OCI-LY7 (cell line): ENCODE measurements around the gene POU3F2. TPM values are rescaled to one million over a fixed set of nuclear protein-coding genes. Genes with fewer than 3 reads are reported as not detected.
A peak's percentile ranks its signal among the peaks of the same experiment; 100 is the strongest.

ENCODE experiments used
- BruUV-seq: library from RNA; stranded (reverse); fragments of 400-500 nt; replicated peaks from 2 replicates; lab custom pipeline; 2021; lab: Mats Ljungman, UMichigan
- CTCF ChIA-PET: fragments of 300-600 bp; sonication (Branson Sonifier 250); formaldehyde crosslinking; loops from one replicate; lab custom pipeline; 2022; ENCODE audit warnings: antibody characterized with exemption; ENCODE audit not compliant: unreplicated experiment; lab: Charles Lee
- POLR2A ChIA-PET: fragments of 300-600 bp; sonication (Branson Sonifier 250); formaldehyde crosslinking; loops from one replicate; lab custom pipeline; 2022; ENCODE audit warnings: antibody characterized with exemption; lab: Charles Lee
- DNase-seq: peaks from one replicate; pipeline ENCODE4 v3.0.0-alpha.2; 2015; ENCODE audit warnings: low spot score
- H2AFZ ChIP-seq: fragments of 200-600 bp; sonication (generic), shearing (Covaris generic); 2 replicates; pipeline ENCODE4 v1.6.1; 2014; ENCODE audit warnings: mild to moderate bottlenecking, antibody characterized with exemption, low read length, moderate library complexity
- H3K27ac ChIP-seq: fragments of 200-600 bp; sonication (generic); 2 replicates; pipeline ENCODE4 v1.5.1; 2014; ENCODE audit warnings: mixed run types, low read depth, mild to moderate bottlenecking, moderate library complexity, low read length, inconsistent platforms; ENCODE audit not compliant: poor library complexity, severe bottlenecking
- H3K36me3 ChIP-seq: fragments of 200-600 bp; sonication (generic); 2 replicates; pipeline ENCODE4 v1.6.1; 2014; ENCODE audit warnings: mild to moderate bottlenecking, antibody characterized with exemption, low read length, moderate library complexity, mixed read lengths; ENCODE audit not compliant: insufficient read depth
- H3K4me1 ChIP-seq: fragments of 200-600 bp; sonication (generic); 2 replicates; pipeline ENCODE4 v1.5.1; 2014; ENCODE audit warnings: mild to moderate bottlenecking, low read length; ENCODE audit not compliant: insufficient read depth, poor library complexity, severe bottlenecking
- H3K4me2 ChIP-seq: fragments of 200-600 bp; sonication (generic); 2 replicates; pipeline ENCODE4 v1.6.1; 2014; ENCODE audit warnings: mild to moderate bottlenecking, low read length
- H3K4me3 ChIP-seq: fragments of 200-600 bp; sonication (generic); 2 replicates; pipeline ENCODE4 v1.5.1; 2014; ENCODE audit warnings: mild to moderate bottlenecking, low read depth, low read length; ENCODE audit not compliant: poor library complexity, severe bottlenecking
- H3K79me2 ChIP-seq: fragments of 200-600 bp; sonication (generic); 2 replicates; pipeline ENCODE4 v1.6.1; 2016; ENCODE audit warnings: low read depth, mild to moderate bottlenecking, low read length, moderate library complexity, mixed read lengths; ENCODE audit not compliant: insufficient read depth
- H3K9me2 ChIP-seq: fragments of 200-600 bp; sonication (generic); 2 replicates; pipeline ENCODE4 v1.6.1; 2016; ENCODE audit warnings: mild to moderate bottlenecking, low read length, mixed read lengths; ENCODE audit not compliant: insufficient read depth
- H3K9me3 ChIP-seq: fragments of 200-600 bp; sonication (generic); 2 replicates; pipeline ENCODE4 v1.6.1; 2014; ENCODE audit warnings: mild to moderate bottlenecking, mixed run types, low read length, mixed read lengths
- H4K20me1 ChIP-seq: fragments of 200-600 bp; sonication (generic); 2 replicates; pipeline ENCODE4 v1.6.1; 2014; ENCODE audit warnings: mild to moderate bottlenecking, antibody characterized with exemption, low read length, moderate library complexity, mixed read lengths; ENCODE audit not compliant: insufficient read depth
- EZH2phosphoT487 ChIP-seq: fragments of 200-600 bp; sonication (generic); IDR thresholded peaks from 2 replicates; pipeline ENCODE4 v1.6.1; 2018; ENCODE audit warnings: low read depth, borderline replicate concordance, mild to moderate bottlenecking, mixed run types, antibody characterized with exemption, low read length, moderate library complexity, mixed read lengths
- intact Hi-C: fragments of 100-400 bp; cut with micrococcal nuclease; formaldehyde crosslinking; loops from one replicate; pipeline ENCODE4 v1.10.0; 2022; ENCODE audit not compliant: unreplicated experiment
- total RNA-seq, 2 experiments: library from RNA; depleted of rRNA in 1 of 2; stranded (reverse); fragments of >200 nt in 1 of 2; shearing (Covaris generic) in 1 of 2; gene quantifications; 2 replicates each; pipeline ENCODE4 v1.2.3, GENCODE V29; 2014 to 2022
- TF ChIP-seq, protein P1 (sequence below): fragments of 200-600 bp; sonication (generic); conservative IDR thresholded peaks from 2 replicates; pipeline ENCODE4 v1.5.1; 2014; ENCODE audit warnings: mild to moderate bottlenecking, antibody characterized with exemption, low read length, moderate library complexity, mixed read lengths

The POU3F2 gene
- total RNA-seq, 2 experiments from 2014 or later: not detected

DNA sequence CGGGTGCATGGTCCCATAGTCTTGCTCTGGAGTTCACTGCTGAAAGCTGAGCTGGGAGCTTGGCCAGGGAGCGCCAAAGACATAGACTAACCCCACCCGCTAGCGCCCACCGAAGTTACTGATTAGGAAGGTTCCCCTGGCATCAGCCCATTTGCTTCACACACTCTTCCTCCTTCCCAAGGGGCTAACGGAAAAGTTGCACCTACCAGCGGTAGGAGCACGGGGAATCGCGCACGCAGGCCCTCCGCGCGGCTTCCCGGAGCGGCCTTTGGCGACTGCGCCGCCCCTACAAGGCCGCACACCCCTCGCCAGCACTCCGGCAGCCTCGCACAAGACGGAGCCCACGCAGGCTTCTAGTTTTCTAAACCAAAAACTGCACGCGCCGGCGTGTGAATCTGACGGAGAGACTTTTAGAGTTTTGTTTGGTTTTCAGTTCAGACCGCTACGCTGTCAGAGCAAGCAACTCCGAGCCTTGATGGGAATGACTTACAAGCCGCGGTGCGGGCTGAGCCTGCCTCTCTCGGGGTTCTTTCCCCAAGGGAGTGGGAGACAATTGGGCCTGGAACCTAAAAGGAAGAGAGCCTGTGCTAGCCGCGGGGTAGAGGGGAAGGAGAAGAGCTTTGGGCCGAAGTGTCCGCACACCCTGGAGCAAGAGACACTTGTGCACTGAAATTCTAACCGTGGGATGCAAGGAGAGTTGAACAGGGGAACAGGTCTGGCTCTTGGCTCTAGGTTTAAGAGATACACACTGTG, 891 bp upstream of the POU3F2 start:
- no TSS peak for BruUV-seq
- H2AFZ ChIP-seq: peak overlapping the region; percentile 82; the same call in 1 of the 2 replicates
- ChIA-PET POLR2A (interaction anchor here (0.6 to 0.7 kb wide), 3 partner anchors 60 to 239 kb away, joined by 3 to 5 read pairs (median 4); no protein-coding TSS in a partner anchor), CTCF (interaction anchor here (0.6 kb wide), 1 partner anchor 1339 kb away, joined by 5 read pairs; no protein-coding TSS in a partner anchor)
- intact Hi-C loops: loop anchor here (10.0 kb wide), 1 partner anchor 1119 kb away; no protein-coding TSS in a partner anchor
- H3K4me3 ChIP-seq: peak overlapping the region; percentile 71
- DNase-seq: no peak
- no peak overlapping the region for H3K27ac ChIP-seq
- H3K9me2 ChIP-seq: no peaks in the 10 kb centered on the region
- no peaks in the 10 kb centered on the region for H3K79me2 ChIP-seq
- TF ChIP-seq EZH2phosphoT487: no peak
- TF ChIP-seq, protein P1, sequence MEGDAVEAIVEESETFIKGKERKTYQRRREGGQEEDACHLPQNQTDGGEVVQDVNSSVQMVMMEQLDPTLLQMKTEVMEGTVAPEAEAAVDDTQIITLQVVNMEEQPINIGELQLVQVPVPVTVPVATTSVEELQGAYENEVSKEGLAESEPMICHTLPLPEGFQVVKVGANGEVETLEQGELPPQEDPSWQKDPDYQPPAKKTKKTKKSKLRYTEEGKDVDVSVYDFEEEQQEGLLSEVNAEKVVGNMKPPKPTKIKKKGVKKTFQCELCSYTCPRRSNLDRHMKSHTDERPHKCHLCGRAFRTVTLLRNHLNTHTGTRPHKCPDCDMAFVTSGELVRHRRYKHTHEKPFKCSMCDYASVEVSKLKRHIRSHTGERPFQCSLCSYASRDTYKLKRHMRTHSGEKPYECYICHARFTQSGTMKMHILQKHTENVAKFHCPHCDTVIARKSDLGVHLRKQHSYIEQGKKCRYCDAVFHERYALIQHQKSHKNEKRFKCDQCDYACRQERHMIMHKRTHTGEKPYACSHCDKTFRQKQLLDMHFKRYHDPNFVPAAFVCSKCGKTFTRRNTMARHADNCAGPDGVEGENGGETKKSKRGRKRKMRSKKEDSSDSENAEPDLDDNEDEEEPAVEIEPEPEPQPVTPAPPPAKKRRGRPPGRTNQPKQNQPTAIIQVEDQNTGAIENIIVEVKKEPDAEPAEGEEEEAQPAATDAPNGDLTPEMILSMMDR: no peak
- H3K4me1 ChIP-seq: peaks cover 5% of the 10 kb centered on the region
- H3K4me2 ChIP-seq: peak overlapping the region; percentile 97
- no peaks in the 10 kb centered on the region for H3K36me3 ChIP-seq
- no peaks in the 10 kb centered on the region for H3K9me3 ChIP-seq
- peaks cover 4% of the 10 kb centered on the region; the same call in 1 of the 2 replicates for H4K20me1 ChIP-seq

DNA sequence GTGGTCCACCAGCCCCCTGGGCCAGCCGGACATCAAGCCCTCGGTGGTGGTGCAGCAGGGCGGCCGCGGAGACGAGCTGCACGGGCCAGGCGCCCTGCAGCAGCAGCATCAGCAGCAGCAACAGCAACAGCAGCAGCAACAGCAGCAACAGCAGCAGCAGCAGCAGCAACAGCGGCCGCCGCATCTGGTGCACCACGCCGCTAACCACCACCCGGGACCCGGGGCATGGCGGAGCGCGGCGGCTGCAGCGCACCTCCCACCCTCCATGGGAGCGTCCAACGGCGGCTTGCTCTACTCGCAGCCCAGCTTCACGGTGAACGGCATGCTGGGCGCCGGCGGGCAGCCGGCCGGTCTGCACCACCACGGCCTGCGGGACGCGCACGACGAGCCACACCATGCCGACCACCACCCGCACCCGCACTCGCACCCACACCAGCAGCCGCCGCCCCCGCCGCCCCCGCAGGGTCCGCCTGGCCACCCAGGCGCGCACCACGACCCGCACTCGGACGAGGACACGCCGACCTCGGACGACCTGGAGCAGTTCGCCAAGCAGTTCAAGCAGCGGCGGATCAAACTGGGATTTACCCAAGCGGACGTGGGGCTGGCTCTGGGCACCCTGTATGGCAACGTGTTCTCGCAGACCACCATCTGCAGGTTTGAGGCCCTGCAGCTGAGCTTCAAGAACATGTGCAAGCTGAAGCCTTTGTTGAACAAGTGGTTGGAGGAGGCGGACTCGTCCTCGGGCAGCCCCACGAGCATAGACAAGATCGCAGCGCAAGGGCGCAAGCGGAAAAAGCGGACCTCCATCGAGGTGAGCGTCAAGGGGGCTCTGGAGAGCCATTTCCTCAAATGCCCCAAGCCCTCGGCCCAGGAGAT, 1.0 kb downstream of the POU3F2 start:
- CTCF ChIA-PET: no interaction called here
- Histone ChIP-seq H3K79me2 (no peaks in the 10 kb centered on the region), H4K20me1 (peaks cover 4% of the 10 kb centered on the region; the same call in 1 of the 2 replicates), H2AFZ (no peak overlapping the region), H3K27ac (no peak overlapping the region), H3K9me3 (no peaks in the 10 kb centered on the region), H3K9me2 (no peaks in the 10 kb centered on the region), H3K36me3 (no peaks in the 10 kb centered on the region), H3K4me2 (peak overlapping the region; percentile 97), H3K4me1 (peaks cover 5% of the 10 kb centered on the region), H3K4me3 (peak overlapping the region; percentile 19)
- intact Hi-C loops: loop anchor here (5.0 to 10.0 kb wide), 2 partner anchors 197 to 1121 kb away; no protein-coding TSS in a partner anchor
- TF ChIP-seq EZH2phosphoT487: no peak
- TF ChIP-seq, protein P1: no peak
- no peak for DNase-seq
- BruUV-seq: no TSS peak
- POLR2A ChIA-PET: no interaction called here
